ENCODE measurements around the gene ACACA.

The ACACA gene

GRCh38 chr17:37098152-37098551 is 308.5 kb downstream of the ACACA start:
- DNase-seq (ENCODE audit: insufficient read length) (no peak), FAIRE-seq (no peak)
- TF ChIP-seq POLR2AphosphoS5 (IDR thresholded peaks at IDR 0.05; ENCODE audit: low read depth, low read length) = no peak
- TF ChIP-seq TAF1 (IDR thresholded peaks at IDR 0.05; ENCODE audit: borderline replicate concordance, low read depth, low read length) = no peak
- no peak for TF ChIP-seq POLR2A (IDR thresholded peaks at IDR 0.05; ENCODE audit: low read depth, low read length)

GRCh38 chr17:37097154-37097553 is 309.5 kb downstream of the ACACA start:
- FAIRE-seq (no peak), DNase-seq (ENCODE audit: insufficient read length) (no peak)
- TF ChIP-seq TAF1 (IDR thresholded peaks at IDR 0.05; ENCODE audit: borderline replicate concordance, low read depth, low read length) = no peak
- no peak for TF ChIP-seq POLR2AphosphoS5 (IDR thresholded peaks at IDR 0.05; ENCODE audit: low read depth, low read length)
- no peak for TF ChIP-seq POLR2A (IDR thresholded peaks at IDR 0.05; ENCODE audit: low read depth, low read length)

GRCh38 chr17:37096071-37096470 is 310.6 kb downstream of the ACACA start:
- no peak for TF ChIP-seq TAF1 (IDR thresholded peaks at IDR 0.05; ENCODE audit: borderline replicate concordance, low read depth, low read length)
- FAIRE-seq = no peak

GRCh38 chr17:37094391-37094790 is 312.2 kb downstream of the ACACA start:
- no peak for FAIRE-seq

More at GRCh38 chr17:37096071-37096470, 310.6 kb downstream of the ACACA start:
- no peak for DNase-seq (ENCODE audit: insufficient read length)

GRCh38 chr17:37092701-37093100 is 313.9 kb downstream of the ACACA start:
- FAIRE-seq (no peak), DNase-seq (ENCODE audit: insufficient read length) (no peak)
- TF ChIP-seq POLR2AphosphoS5 (IDR thresholded peaks at IDR 0.05; ENCODE audit: low read depth, low read length) (no peak), TAF1 (IDR thresholded peaks at IDR 0.05; ENCODE audit: borderline replicate concordance, low read depth, low read length) (no peak), POLR2A (IDR thresholded peaks at IDR 0.05; ENCODE audit: low read depth, low read length) (no peak)

More at GRCh38 chr17:37094391-37094790, 312.2 kb downstream of the ACACA start:
- no peak for TF ChIP-seq POLR2A (IDR thresholded peaks at IDR 0.05; ENCODE audit: low read depth, low read length)
- no peak for TF ChIP-seq POLR2AphosphoS5 (IDR thresholded peaks at IDR 0.05; ENCODE audit: low read depth, low read length)
- no peak for TF ChIP-seq TAF1 (IDR thresholded peaks at IDR 0.05; ENCODE audit: borderline replicate concordance, low read depth, low read length)
- DNase-seq (ENCODE audit: insufficient read length) = no peak

GRCh38 chr17:37092071-37092470 is 314.6 kb downstream of the ACACA start:
- FAIRE-seq (no peak), DNase-seq (ENCODE audit: insufficient read length) (no peak)
- no peak for TF ChIP-seq TAF1 (IDR thresholded peaks at IDR 0.05; ENCODE audit: borderline replicate concordance, low read depth, low read length)
- TF ChIP-seq POLR2A (IDR thresholded peaks at IDR 0.05; ENCODE audit: low read depth, low read length) = no peak
- TF ChIP-seq POLR2AphosphoS5 (IDR thresholded peaks at IDR 0.05; ENCODE audit: low read depth, low read length) = no peak

- DNase-seq (ENCODE audit: insufficient read length) = no peak
- no peak for FAIRE-seq
- TF ChIP-seq TAF1 (IDR thresholded peaks at IDR 0.05; ENCODE audit: borderline replicate concordance, low read depth, low read length) (no peak), POLR2A (IDR thresholded peaks at IDR 0.05; ENCODE audit: low read depth, low read length) (no peak), POLR2AphosphoS5 (IDR thresholded peaks at IDR 0.05; ENCODE audit: low read depth, low read length) (no peak)
Observed at GRCh38 chr17:37090941-37091340, 315.7 kb downstream of the ACACA start.

- TF ChIP-seq POLR2A (IDR thresholded peaks at IDR 0.05; ENCODE audit: low read depth, low read length) = no peak
- no peak for TF ChIP-seq POLR2AphosphoS5 (IDR thresholded peaks at IDR 0.05; ENCODE audit: low read depth, low read length)
- no peak for TF ChIP-seq TAF1 (IDR thresholded peaks at IDR 0.05; ENCODE audit: borderline replicate concordance, low read depth, low read length)
- FAIRE-seq (no peak), DNase-seq (ENCODE audit: insufficient read length) (no peak)
Observed at GRCh38 chr17:37089956-37090355, 316.7 kb downstream of the ACACA start.

GRCh38 chr17:37088913-37089312 is 317.7 kb downstream of the ACACA start:
- TF ChIP-seq POLR2A (IDR thresholded peaks at IDR 0.05; ENCODE audit: low read depth, low read length) = no peak
- TF ChIP-seq POLR2AphosphoS5 (IDR thresholded peaks at IDR 0.05; ENCODE audit: low read depth, low read length) = no peak
- TF ChIP-seq TAF1 (IDR thresholded peaks at IDR 0.05; ENCODE audit: borderline replicate concordance, low read depth, low read length) = no peak
- DNase-seq (ENCODE audit: insufficient read length) (no peak), FAIRE-seq (no peak)

- no peak for FAIRE-seq
- no peak for DNase-seq (ENCODE audit: insufficient read length)
- TF ChIP-seq TAF1 (IDR thresholded peaks at IDR 0.05; ENCODE audit: borderline replicate concordance, low read depth, low read length) (no peak), POLR2A (IDR thresholded peaks at IDR 0.05; ENCODE audit: low read depth, low read length) (no peak), POLR2AphosphoS5 (IDR thresholded peaks at IDR 0.05; ENCODE audit: low read depth, low read length) (no peak)
Observed at GRCh38 chr17:37088459-37088858, 318.2 kb downstream of the ACACA start.

- no peak for TF ChIP-seq POLR2A (IDR thresholded peaks at IDR 0.05; ENCODE audit: low read depth, low read length)
- no peak for TF ChIP-seq POLR2AphosphoS5 (IDR thresholded peaks at IDR 0.05; ENCODE audit: low read depth, low read length)
- TF ChIP-seq TAF1 (IDR thresholded peaks at IDR 0.05; ENCODE audit: borderline replicate concordance, low read depth, low read length) = no peak
- FAIRE-seq = no peak
- DNase-seq (ENCODE audit: insufficient read length) = no peak
Observed at GRCh38 chr17:37087683-37088082, 319.0 kb downstream of the ACACA start.

GRCh38 chr17:37086948-37087347 is 319.7 kb downstream of the ACACA start:
- TF ChIP-seq POLR2A (IDR thresholded peaks at IDR 0.05; ENCODE audit: low read depth, low read length) = no peak
- TF ChIP-seq POLR2AphosphoS5 (IDR thresholded peaks at IDR 0.05; ENCODE audit: low read depth, low read length) = no peak
- no peak for TF ChIP-seq TAF1 (IDR thresholded peaks at IDR 0.05; ENCODE audit: borderline replicate concordance, low read depth, low read length)
- DNase-seq (ENCODE audit: insufficient read length) (no peak), FAIRE-seq (no peak)

GRCh38 chr17:37086334-37086733 is 320.3 kb downstream of the ACACA start:
- DNase-seq (ENCODE audit: insufficient read length) (no peak), FAIRE-seq (no peak)
- no peak for TF ChIP-seq POLR2AphosphoS5 (IDR thresholded peaks at IDR 0.05; ENCODE audit: low read depth, low read length)
- TF ChIP-seq POLR2A (IDR thresholded peaks at IDR 0.05; ENCODE audit: low read depth, low read length) = no peak
- no peak for TF ChIP-seq TAF1 (IDR thresholded peaks at IDR 0.05; ENCODE audit: borderline replicate concordance, low read depth, low read length)

Data from GM12892 (cell line).